Body of pancreas (tissue), 4 donors: ENCODE measurements around the gene WNT9A. TPM values are rescaled to one million over a fixed set of nuclear protein-coding genes. Genes with fewer than 3 reads are reported as not detected.
A peak's percentile ranks its signal among the peaks of the same experiment; 100 is the strongest.

ENCODE experiments used
- ATAC-seq: fragments of 150-250 bp; one replicate; pipeline ENCODE4 v1.9.1; 2016
- DNase-seq, 4 donors: peaks; one replicate each; pipeline ENCODE4 v3.0.0-alpha.2; 2019
- H3K27ac ChIP-seq, 4 donors: fragments of 200-600 bp; sonication (generic); 1 replicate in 3 of 4; 2 replicates in 1 of 4; pipeline versions ENCODE4 v1.5.1 to v1.6.1; 2016 to 2019; ENCODE audit warnings: mild to moderate bottlenecking in 1 of 4, mixed read lengths in 1 of 4, moderate library complexity in 1 of 4
- H3K27me3 ChIP-seq, 2 donors: fragments of 200-600 bp; sonication (generic); one replicate each; pipeline ENCODE4 v1.6.0; 2016; ENCODE audit warnings: mild to moderate bottlenecking in 1 of 2
- H3K36me3 ChIP-seq, 2 donors: fragments of 200-600 bp; sonication (generic); replicated peaks in 1 of 2; 2 replicates each; pipeline ENCODE4 v1.5.1; 2016; ENCODE audit warnings: low read depth in 2 of 2; ENCODE audit not compliant: insufficient read depth in 1 of 2
- H3K4me1 ChIP-seq: fragments of 200-600 bp; sonication (generic); one replicate; pipeline ENCODE4 v1.6.0; 2016
- H3K4me3 ChIP-seq, 2 donors: fragments of 200-600 bp; sonication (generic); 1 replicate in 1 of 2; 2 replicates in 1 of 2; pipeline ENCODE4 v1.5.1; 2016 to 2019
- H3K9me3 ChIP-seq, 3 donors: fragments of 200-600 bp; sonication (generic); 1 replicate in 2 of 3; 2 replicates in 1 of 3; pipeline ENCODE4 v1.5.1; 2016
- POLR2A ChIP-seq, 3 donors: fragments of 450-650 bp; IDR thresholded peaks; one replicate each; pipeline ENCODE4 v1.6.1; 2016; ENCODE audit warnings: antibody characterized with exemption in 3 of 3, mild to moderate bottlenecking in 2 of 3
- WGBS, 2 donors: methylation state at CpG; one replicate each; pipeline ENCODE4 v1.1.5; 2017; 5-methylcytosine and 5-hydroxymethylcytosine counted together
- intact Hi-C: fragments of 100-400 bp; cut with DNase I; formaldehyde crosslinking; loops from one replicate; pipeline ENCODE4 v1.15.1; 2023
- total RNA-seq, 2 donors: library from RNA; depleted of rRNA; stranded (reverse); fragments of >200 nt; gene quantifications; one replicate each; pipeline ENCODE4 v1.1.0, GENCODE V29; 2016
- TF ChIP-seq, protein P1 (sequence below), 7 experiments: fragments of 450-650 bp in 4 of 7; fragments of 200-600 bp in 3 of 7; sonication (generic) in 3 of 7; IDR thresholded peaks; one replicate each; pipeline ENCODE4 v1.5.1; 2016 to 2019; ENCODE audit warnings: antibody characterized with exemption in 7 of 7

WNT9A gene
- total RNA-seq, 2 donors from 2014 or later: 0.66 to 2.1 TPM

- DNase-seq: peak in 3 of 4 donors; percentile 1 to 6 (median 5)
- ATAC-seq: no peak
- Histone ChIP-seq H3K4me3 (no peak overlapping the region), H3K27me3 (no peaks in the 10 kb centered on the region), H3K9me3 (no peaks in the 10 kb centered on the region), H3K27ac (no peak overlapping the region), H3K36me3 (no peaks in the 10 kb centered on the region), H3K4me1 (peaks cover 5% of the 10 kb centered on the region)
- WGBS, 2 donors: 71 to 81% methylated on average over 10 to 27 of the region's 27 CpGs
- intact Hi-C loops: no loop called here
- no peak for TF ChIP-seq POLR2A (IDR thresholded peaks at IDR 0.05)
- TF ChIP-seq, protein P1, sequence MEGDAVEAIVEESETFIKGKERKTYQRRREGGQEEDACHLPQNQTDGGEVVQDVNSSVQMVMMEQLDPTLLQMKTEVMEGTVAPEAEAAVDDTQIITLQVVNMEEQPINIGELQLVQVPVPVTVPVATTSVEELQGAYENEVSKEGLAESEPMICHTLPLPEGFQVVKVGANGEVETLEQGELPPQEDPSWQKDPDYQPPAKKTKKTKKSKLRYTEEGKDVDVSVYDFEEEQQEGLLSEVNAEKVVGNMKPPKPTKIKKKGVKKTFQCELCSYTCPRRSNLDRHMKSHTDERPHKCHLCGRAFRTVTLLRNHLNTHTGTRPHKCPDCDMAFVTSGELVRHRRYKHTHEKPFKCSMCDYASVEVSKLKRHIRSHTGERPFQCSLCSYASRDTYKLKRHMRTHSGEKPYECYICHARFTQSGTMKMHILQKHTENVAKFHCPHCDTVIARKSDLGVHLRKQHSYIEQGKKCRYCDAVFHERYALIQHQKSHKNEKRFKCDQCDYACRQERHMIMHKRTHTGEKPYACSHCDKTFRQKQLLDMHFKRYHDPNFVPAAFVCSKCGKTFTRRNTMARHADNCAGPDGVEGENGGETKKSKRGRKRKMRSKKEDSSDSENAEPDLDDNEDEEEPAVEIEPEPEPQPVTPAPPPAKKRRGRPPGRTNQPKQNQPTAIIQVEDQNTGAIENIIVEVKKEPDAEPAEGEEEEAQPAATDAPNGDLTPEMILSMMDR (IDR thresholded peaks at IDR 0.05): no peak
Measured at GRCh38 chr1:227893949-227894721, 53.6 kb downstream of the WNT9A start.

DNA sequence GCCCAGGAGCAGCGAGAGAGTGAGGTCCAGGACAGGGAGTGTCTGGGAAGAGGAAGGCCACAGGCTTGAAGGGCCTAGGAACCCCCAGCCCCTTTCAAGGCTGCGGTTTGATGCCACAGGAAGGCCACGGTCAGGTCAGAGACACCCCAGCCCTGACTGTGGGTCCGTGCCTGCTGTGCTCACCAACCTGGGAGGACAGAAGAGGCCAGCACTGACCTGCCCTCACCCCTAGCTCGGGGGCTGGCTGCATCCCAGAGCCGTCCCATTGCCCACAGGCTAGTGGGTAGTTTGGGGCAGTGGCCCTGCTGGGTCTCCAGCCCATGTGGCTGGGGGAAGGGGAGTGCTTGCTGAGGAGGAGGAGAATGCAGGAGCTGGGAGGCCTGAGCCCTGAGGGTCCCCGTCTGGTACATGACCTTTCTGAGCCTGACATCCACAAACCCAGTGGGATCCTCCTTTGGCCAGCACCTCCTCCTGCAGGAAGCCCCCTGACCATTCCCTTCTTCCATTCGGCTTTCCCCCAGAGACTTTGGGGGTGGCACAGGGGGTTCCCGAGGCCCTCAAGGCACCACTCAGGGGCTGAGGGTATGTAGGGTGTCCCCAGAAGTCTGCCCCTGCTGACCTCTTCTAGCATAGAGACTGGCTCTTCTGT is 54.3 kb downstream of the WNT9A start:
- DNase-seq (peak; percentile 1 to 8 (median 4)), ATAC-seq (no peak)
- TF ChIP-seq POLR2A (IDR thresholded peaks at IDR 0.05): no peak
- TF ChIP-seq, protein P1 (IDR thresholded peaks at IDR 0.05): no peak
- whole genome bisulfite sequencing, 2 donors: 84 to 100% methylated on average over 2 to 9 of the region's 9 CpGs
- Histone ChIP-seq H3K4me3 (no peak overlapping the region), H3K4me1 (peaks cover 5% of the 10 kb centered on the region), H3K27ac (no peak overlapping the region), H3K36me3 (no peaks in the 10 kb centered on the region), H3K9me3 (no peaks in the 10 kb centered on the region), H3K27me3 (no peaks in the 10 kb centered on the region)
- intact Hi-C loops: no loop called here

DNA sequence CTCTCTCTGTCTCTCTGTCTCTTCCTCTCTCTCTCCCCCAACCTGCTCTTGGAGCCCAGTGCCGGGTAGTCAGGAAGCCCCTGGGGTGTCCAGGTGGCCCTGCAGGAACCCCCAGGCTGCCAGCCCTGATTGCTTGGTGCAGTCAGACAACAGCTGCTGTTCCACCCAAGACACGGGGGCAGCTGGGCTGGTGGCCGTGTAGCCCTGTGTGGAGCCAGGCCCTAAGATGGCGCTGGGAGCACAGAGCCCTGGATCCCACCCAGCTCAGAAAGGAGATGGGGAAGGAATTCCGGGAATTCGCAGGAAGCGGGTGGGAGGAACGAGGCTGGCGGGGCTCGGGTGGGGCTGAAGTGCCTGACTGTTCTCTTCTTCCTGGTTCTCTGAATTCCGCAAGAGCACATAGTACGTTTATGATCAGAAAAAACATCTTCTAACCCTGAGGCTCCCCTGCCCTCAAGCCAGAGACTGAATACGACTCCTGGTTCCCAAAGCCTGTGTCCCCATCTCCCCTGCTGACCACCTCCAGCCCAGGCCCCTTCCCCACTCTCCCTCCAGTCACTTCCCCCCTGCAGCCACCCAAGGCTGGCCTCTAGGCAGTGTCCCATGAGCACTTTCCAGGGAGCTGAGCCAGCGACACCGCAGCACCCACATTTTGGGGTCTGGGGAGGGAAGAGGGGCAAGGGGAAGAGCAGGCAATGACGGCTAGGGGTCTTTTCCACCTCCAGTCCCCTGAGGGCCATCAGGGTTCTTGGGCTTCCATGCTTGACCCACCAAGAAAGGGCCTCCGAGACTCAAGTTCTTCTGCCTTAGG is 55.0 kb downstream of the WNT9A start:
- Histone ChIP-seq H3K4me3 (no peak overlapping the region), H3K4me1 (peaks cover 5% of the 10 kb centered on the region), H3K9me3 (no peaks in the 10 kb centered on the region), H3K27ac (no peak overlapping the region), H3K27me3 (no peaks in the 10 kb centered on the region), H3K36me3 (no peaks in the 10 kb centered on the region)
- ATAC-seq (no peak), DNase-seq (peak in 2 of 4 donors; percentile 3 to 5)
- no peak for TF ChIP-seq POLR2A (IDR thresholded peaks at IDR 0.05)
- TF ChIP-seq, protein P1 (IDR thresholded peaks at IDR 0.05): no peak
- 78 to 81% methylated on average over 16 of the region's 17 CpGs for WGBS, 2 donors
- intact Hi-C loops: no loop called here

- ATAC-seq (no peak), DNase-seq (peak in 2 of 4 donors; percentile 1 to 7)
- Histone ChIP-seq H3K4me1 (peaks cover 11% of the 10 kb centered on the region), H3K36me3 (no peaks in the 10 kb centered on the region), H3K27ac (no peak overlapping the region), H3K4me3 (no peak overlapping the region), H3K9me3 (no peaks in the 10 kb centered on the region), H3K27me3 (no peaks in the 10 kb centered on the region)
- TF ChIP-seq, protein P1 (IDR thresholded peaks at IDR 0.05): no peak
- no peak for TF ChIP-seq POLR2A (IDR thresholded peaks at IDR 0.05)
- 94 to 95% methylated on average over 6 of the region's 6 CpGs for WGBS, 2 donors
- intact Hi-C loops: no loop called here
Measured at GRCh38 chr1:227891955-227892488, 55.7 kb downstream of the WNT9A start.
